ENCODE measurements around the gene CTSC.

CTSC gene

GRCh38 chr11:88337181-88337986, at the start of gene CTSC:
TSS of gene CTSC (minus strand) at chr11:88337736. CDS start at chr11:88337672, 64 bp downstream.
- H3K4me3 ChIP-seq (ENCODE audit: low read length): peak within 1 kb of the TSS; percentile 93
- DNase-seq (ENCODE audit: low read depth): peak; percentile 59
- TF ChIP-seq CTCF (conservative IDR thresholded peaks at IDR 0.05; ENCODE audit: low read depth, low read length): no peak

- TF ChIP-seq CTCF (conservative IDR thresholded peaks at IDR 0.05; ENCODE audit: low read depth, low read length): no peak
- no peak for DNase-seq (ENCODE audit: low read depth)
- no peak overlapping the region for H3K4me3 ChIP-seq (ENCODE audit: low read length)
Observed at GRCh38 chr11:88384669-88385005, 47.1 kb upstream of the CTSC start.

- no peak overlapping the region for H3K4me3 ChIP-seq (ENCODE audit: low read length)
- no peak for TF ChIP-seq CTCF (conservative IDR thresholded peaks at IDR 0.05; ENCODE audit: low read depth, low read length)
- no peak for DNase-seq (ENCODE audit: low read depth)
Observed at GRCh38 chr11:88384004-88384668, 46.6 kb upstream of the CTSC start.

- TF ChIP-seq CTCF (conservative IDR thresholded peaks at IDR 0.05; ENCODE audit: low read depth, low read length): no peak
- no peak for DNase-seq (ENCODE audit: low read depth)
- no peak overlapping the region for H3K4me3 ChIP-seq (ENCODE audit: low read length)
Observed at GRCh38 chr11:88383447-88383846, 45.9 kb upstream of the CTSC start.

- no peak for DNase-seq (ENCODE audit: low read depth)
- no peak for TF ChIP-seq CTCF (conservative IDR thresholded peaks at IDR 0.05; ENCODE audit: low read depth, low read length)
- H3K4me3 ChIP-seq (ENCODE audit: low read length): no peak overlapping the region
Observed at GRCh38 chr11:88379130-88379529, 41.6 kb upstream of the CTSC start.

- no peak for DNase-seq (ENCODE audit: low read depth)
- H3K4me3 ChIP-seq (ENCODE audit: low read length): no peak overlapping the region
- no peak for TF ChIP-seq CTCF (conservative IDR thresholded peaks at IDR 0.05; ENCODE audit: low read depth, low read length)
Observed at GRCh38 chr11:88378422-88379066, 41.0 kb upstream of the CTSC start.

All from retinal pigment epithelial cell (primary cell).